SK-N-SH treated with all-trans-retinoic acid at 6 μM for 48 hours (cell line): Measurements from ENCODE around the gene ORC1.

ENCODE experiments used
- ARNTL ChIP-seq: fragments of 450-650 bp; formaldehyde crosslinking; IDR thresholded peaks from 2 replicates; pipeline ENCODE4 v1.5.0; 2020; ENCODE audit warnings: low read depth, mild to moderate bottlenecking, moderate library complexity, borderline replicate concordance
- BACH2 ChIP-seq: fragments of 250-450 bp; sonication (Bioruptor Pico); IDR thresholded peaks from 2 replicates; pipeline ENCODE4 v1.9.0; 2021; ENCODE audit warnings: mild to moderate bottlenecking, borderline replicate concordance
- CSDC2 ChIP-seq: fragments of 250-450 bp; sonication (Bioruptor Pico); IDR thresholded peaks from 2 replicates; pipeline ENCODE4 v1.5.0; 2020; ENCODE audit warnings: mild to moderate bottlenecking, moderate library complexity
- ISL1 ChIP-seq: fragments of 250-450 bp; sonication (Bioruptor Pico); IDR thresholded peaks from 2 replicates; pipeline ENCODE4 v2.1.2; 2022; ENCODE audit warnings: mild to moderate bottlenecking, moderate library complexity
- PATZ1 ChIP-seq: fragments of 250-450 bp; sonication (Bioruptor Pico); IDR thresholded peaks from 2 replicates; pipeline ENCODE4 v1.8.0; 2020; ENCODE audit warnings: mild to moderate bottlenecking, moderate library complexity, borderline replicate concordance
- PPARA ChIP-seq: fragments of 250-450 bp; sonication (Bioruptor Pico); IDR thresholded peaks from 2 replicates; pipeline ENCODE4 v1.5.0; 2020; ENCODE audit warnings: mild to moderate bottlenecking, borderline replicate concordance
- TCF4 ChIP-seq: fragments of 250-450 bp; sonication (Bioruptor Pico); IDR thresholded peaks from 2 replicates; pipeline ENCODE4 v1.8.0; 2021; ENCODE audit warnings: mild to moderate bottlenecking, moderate library complexity, borderline replicate concordance
- ZFP3 ChIP-seq: fragments of 250-450 bp; sonication (Bioruptor Pico); IDR thresholded peaks from 2 replicates; pipeline ENCODE4 v1.5.0; 2020; ENCODE audit warnings: mild to moderate bottlenecking, moderate library complexity
- ZFP30 ChIP-seq: fragments of 450-650 bp; formaldehyde crosslinking; IDR thresholded peaks from 2 replicates; pipeline ENCODE4 v1.5.0; 2022; ENCODE audit warnings: mild to moderate bottlenecking, moderate library complexity
- ZNF565 ChIP-seq: fragments of 450-650 bp; formaldehyde crosslinking; conservative IDR thresholded peaks from 2 replicates; pipeline ENCODE4 v1.5.0; 2020; ENCODE audit warnings: low read depth, mild to moderate bottlenecking, moderate library complexity
- ZNF8 ChIP-seq: fragments of 450-650 bp; formaldehyde crosslinking; IDR thresholded peaks from 2 replicates; pipeline ENCODE4 v1.5.0; 2020; ENCODE audit warnings: mild to moderate bottlenecking, moderate library complexity

- TF ChIP-seq BACH2 (CRISPR knock-in tag) (no peak), PPARA (CRISPR knock-in tag) (no peak), ISL1 (CRISPR knock-in tag) (no peak), TCF4 (CRISPR knock-in tag) (no peak), ARNTL (CRISPR knock-in tag) (no peak), ZNF565 (CRISPR knock-in tag) (no peak), ZFP30 (no peak), ZNF8 (CRISPR knock-in tag) (no peak), ZFP3 (CRISPR knock-in tag) (no peak), CSDC2 (CRISPR knock-in tag) (no peak), PATZ1 (CRISPR knock-in tag) (no peak)
Observed at GRCh38 chr1:52404116-52404974, at the start of gene ORC1, which contains the start of gene PRPF38A.
